HG02588 (cell line): Measurements from ENCODE around the gene TRIM17.

ENCODE experiments used
- ATAC-seq: cut with Tn5 transposase; IDR thresholded peaks from one replicate; pipeline ENCODE4 v1.9.1; 2021; ENCODE audit warnings: mild to moderate bottlenecking, moderate library complexity; ENCODE audit not compliant: unreplicated experiment

TRIM17 gene

DNA sequence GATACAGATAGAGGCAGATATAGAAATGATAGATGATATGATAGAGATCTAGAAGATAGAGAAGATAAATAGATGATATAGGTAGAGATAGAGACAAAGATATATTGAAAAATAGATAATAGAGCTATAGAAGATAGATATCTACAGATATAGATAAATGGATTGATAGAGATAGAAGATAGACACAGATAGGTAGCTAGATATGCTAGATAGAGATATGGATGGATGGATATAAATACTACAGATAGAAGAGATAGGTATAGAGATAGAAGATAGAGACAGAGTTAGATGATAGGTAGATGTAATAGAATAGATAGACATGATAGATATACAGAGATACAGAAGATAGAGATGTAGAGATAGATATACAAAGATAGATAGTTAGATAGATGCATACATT is 31.4 kb downstream of the TRIM17 start:
- ATAC-seq, result no peak

DNA sequence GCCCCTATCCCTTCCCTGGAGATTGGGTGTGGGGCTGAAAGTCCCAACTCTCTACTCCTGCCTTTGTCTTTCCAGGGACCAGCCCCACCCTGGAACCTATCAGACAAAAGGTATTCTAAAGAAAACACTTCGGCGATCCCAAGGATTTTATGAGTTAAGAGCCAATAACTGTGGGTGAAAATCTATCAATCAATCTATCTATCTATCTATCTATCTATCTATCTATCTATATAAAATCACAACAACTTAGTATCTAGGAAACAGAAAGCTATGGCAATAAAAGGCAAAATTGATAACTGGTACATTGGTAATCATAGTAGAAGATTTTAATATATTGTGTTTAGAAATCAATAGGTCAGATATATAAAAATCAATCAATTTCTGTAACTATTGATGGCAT is 32.9 kb downstream of the TRIM17 start:
- ATAC-seq, result no peak

DNA sequence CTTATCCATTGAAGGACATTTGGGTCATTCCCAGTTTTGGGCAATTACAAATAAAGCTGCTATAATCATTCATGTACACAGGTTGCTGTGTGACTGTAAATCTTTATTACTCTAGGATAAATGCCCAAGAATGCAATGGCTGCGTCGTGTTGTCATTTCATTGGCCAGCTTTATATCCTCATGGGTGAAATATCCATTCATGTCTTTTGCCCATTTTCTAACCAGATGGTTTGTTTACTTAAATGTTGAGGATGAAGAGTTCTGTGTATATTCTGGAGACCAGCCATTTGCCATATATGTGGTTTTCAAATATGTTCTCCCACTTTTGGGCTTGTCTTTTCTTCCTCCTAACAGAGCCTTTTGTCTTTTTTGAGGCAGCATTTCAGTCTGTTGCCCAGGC is 35.3 kb downstream of the TRIM17 start:
- ATAC-seq, result no peak

DNA sequence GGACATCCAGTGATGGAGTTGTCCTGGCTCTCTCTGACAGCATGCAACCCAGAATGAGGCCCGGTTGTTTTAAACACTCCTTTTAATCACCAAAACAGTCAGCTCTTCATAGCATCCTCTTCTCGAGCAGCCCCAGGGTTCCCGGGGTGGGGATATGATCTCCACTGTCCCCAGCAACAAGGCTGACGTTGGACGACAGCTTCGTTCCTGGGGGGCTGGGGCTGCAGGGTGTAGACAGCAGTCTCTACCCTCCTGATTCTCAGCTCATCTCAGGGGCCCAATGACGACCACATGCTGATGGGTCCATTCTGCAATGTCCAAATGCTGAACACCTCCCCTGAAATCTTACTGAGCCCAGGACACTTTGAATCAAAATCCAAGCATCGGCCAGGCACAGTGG is 37.0 kb downstream of the TRIM17 start:
- no peak for ATAC-seq

DNA sequence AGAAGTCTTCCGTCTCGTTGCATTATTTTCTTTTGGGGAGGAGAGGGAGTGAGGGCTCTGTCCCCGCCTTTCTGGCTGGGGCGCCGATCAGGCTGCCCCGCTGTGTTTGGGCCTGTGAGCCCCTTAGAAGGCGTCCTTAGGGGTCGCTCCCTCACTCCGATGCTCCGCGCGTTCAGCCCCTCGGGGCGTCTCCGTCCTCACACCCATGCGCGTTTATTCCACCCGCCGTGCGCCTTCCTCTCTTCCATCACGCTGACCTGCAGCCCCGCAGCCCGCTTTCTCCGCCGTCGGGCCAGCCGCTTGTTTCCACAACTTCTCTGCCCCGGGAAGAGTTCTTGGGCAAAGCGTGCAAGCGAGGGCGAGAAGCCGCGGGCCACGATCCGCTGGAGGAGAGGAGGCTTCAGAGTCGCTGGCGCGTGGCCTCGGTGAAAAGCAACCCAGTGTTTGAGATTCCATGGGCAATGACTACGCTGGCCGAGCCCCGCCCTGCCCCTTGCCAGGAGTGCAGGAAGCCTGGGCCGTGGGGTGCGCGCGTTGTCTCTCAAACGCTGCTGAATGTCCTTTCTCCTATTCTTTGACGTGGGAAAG is 37.7 kb downstream of the TRIM17 start:
- no peak for ATAC-seq

DNA sequence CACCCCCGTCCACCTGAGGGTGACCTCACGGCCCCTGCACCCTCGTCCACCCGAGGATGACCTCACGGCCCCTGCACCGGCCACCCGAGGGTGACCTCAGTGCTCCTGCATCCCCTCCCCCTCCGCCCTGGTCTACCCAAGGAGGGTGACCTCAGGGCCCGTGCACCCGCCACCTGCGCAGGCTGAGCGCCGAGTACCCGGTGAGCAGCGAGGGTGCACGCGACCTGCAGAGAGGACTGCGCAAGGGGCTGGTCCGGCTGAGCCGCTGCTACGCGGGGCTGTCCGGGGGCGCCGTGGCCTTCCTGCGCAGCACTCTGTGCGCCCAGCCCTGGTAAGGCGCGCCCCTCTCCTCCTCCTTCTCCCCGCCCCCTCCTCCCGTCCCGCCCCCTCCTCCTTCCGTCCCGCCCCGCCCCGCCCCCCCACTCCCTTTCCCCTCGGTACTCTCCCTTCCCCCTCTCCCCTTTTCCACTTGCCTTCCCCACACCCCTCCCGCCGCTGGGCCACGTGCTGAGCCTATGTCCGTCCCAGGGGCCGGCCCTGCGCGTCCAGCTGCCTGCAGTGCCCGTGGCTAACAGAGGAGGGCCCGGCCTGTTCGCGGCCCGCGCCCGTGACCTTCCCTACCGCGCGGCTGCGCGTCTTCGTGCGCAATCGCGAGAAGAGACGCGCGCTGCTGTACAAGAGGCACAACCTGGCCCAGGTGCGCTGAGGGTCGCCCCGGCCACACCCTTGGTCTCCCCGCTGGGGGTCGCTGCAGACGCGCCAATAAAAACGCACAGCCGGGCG is 38.4 kb downstream of the TRIM17 start:
- no peak for ATAC-seq

DNA sequence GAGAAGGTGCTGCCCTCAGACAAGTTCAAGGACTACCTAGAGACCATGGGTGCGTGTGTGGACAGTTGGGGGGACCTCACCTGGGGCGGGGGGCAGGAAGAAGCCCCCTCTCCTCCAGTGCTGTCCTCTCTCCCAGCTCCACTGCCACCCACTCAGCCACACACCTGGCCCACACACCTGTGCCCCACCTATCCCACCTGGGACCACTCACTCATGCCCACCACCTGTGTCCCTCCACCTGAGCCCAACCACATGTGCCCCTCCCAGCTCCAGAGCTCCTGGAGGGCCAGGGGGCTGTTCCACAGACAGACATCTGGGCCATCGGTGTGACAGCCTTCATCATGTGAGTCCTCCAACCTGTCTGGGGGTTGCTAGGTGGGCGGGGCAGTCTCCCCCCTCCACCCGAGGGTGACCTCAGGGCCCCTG is 39.0 kb downstream of the TRIM17 start:
- no peak for ATAC-seq

DNA sequence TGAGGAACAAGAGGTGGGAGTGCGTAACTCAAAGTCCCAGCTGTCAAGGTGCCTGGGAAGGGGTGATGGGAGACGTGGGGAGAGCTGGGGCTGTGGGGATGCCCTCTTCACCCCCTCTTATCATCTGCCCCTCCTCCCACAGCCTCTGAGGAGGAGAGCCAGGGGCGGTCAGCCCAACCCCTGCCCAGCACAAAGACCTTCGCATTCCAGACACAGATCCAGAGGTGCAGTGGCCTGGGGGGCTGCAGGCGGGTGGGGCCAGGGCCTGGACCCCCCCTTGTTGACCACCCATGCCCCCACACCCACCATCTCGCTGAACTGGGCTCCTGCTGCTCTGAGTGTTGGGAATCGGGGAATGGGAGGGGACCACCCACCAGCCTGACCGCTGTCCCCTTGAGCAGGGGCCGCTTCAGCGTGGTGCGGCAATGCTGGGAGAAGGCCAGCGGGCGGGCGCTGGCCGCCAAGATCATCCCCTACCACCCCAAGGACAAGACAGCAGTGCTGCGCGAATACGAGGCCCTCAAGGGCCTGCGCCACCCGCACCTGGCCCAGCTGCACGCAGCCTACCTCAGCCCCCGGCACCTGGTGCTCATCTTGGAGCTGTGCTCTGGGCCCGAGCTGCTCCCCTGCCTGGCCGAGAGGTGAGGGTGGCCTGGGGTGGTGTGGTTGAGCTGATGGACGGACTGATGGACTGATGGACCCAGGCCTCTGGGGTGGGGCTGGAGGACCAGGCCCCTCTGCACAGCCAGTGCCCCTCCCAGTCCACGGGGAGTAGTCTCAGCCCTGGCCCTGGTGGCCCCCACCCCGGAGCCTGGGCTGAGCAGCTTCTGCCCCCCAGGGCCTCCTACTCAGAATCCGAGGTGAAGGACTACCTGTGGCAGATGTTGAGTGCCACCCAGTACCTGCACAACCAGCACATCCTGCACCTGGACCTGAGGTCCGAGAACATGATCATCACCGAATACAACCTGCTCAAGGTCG is 39.7 kb downstream of the TRIM17 start:
- no peak for ATAC-seq

DNA sequence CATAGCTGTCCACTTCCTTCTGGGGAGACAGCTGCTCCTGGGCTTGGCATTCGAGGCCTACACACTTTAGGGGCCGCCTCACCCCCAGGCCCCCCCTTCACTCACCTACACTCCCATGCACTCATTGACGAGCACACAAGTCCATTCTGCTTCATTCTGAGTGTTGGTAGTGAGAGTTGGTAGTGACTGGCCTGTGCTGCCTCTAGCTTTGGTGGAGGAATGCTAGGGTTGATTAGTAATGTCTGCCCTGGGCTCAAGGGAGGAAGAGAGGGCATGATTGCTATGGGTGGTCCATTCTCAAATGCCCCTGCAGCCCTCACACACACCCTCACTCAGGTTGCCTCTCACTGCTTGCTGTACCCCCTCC is 40.4 kb downstream of the TRIM17 start:
- no peak for ATAC-seq

DNA sequence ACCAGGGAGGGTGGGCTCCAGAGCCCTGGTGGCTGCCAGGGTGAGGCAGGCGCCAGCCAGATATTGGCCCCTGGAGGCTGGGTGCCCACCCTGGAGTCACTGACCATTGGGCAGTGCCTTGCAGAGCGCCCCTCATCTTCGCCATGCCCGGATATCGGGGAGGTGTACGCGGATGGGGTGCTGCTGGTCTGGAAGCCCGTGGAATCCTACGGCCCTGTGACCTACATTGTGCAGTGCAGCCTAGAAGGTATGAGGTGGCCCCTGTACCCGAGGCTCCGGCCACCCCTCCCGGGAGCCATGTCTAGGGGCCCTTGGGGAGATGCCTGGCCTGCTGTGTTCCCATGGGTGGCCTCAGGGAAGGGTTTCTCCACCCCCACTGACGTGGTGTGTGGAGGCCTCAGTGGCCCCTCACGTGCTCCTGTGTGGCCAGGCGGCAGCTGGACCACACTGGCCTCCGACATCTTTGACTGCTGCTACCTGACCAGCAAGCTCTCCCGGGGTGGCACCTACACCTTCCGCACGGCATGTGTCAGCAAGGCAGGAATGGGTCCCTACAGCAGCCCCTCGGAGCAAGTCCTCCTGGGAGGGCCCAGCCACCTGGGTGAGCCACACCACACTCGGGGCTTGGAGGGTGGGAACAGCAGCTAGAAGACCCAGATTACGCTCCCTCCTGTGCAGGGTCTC is 40.9 kb downstream of the TRIM17 start:
- no peak for ATAC-seq

DNA sequence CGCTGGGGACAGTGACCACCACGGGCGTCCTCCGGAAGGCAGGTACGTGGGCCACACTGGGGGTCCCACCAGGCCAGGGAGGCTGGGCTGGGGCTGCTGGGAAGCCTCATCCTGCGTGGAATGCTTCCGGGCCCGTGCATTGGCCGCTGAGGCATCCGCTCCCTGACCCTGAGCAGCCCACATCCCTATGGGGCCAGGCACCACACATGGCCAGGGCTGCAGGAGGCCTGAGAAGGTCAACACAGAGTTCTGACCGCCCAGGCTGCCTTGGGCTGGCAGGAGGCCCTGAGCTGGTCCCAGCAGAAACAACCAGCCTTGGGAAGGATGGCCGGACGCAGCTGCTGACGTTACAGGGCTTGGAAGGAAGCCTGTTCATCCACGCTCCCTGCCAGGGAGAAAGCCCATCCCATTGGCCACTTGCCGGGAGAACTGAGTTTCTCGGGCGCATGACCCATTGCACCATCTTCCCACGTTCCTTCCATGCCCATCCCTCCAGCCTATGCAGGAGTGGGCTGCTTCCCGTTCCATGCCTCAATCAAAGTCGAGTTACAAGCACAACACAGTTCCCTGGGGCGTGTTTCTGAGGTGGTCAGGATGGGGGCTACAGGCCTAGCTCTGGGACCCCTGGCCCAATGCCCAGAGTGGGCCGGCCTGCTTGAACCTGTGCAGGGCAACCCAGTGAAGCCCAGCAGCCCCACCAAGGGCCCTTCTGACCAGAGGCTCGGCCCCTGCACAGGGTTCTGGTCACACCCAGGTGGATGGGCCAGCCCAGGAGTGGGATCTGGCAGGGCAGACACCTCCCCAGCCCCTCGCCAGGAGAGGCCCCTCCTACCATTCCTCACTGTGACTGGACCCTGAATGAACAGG is 41.7 kb downstream of the TRIM17 start:
- ATAC-seq, result no peak

DNA sequence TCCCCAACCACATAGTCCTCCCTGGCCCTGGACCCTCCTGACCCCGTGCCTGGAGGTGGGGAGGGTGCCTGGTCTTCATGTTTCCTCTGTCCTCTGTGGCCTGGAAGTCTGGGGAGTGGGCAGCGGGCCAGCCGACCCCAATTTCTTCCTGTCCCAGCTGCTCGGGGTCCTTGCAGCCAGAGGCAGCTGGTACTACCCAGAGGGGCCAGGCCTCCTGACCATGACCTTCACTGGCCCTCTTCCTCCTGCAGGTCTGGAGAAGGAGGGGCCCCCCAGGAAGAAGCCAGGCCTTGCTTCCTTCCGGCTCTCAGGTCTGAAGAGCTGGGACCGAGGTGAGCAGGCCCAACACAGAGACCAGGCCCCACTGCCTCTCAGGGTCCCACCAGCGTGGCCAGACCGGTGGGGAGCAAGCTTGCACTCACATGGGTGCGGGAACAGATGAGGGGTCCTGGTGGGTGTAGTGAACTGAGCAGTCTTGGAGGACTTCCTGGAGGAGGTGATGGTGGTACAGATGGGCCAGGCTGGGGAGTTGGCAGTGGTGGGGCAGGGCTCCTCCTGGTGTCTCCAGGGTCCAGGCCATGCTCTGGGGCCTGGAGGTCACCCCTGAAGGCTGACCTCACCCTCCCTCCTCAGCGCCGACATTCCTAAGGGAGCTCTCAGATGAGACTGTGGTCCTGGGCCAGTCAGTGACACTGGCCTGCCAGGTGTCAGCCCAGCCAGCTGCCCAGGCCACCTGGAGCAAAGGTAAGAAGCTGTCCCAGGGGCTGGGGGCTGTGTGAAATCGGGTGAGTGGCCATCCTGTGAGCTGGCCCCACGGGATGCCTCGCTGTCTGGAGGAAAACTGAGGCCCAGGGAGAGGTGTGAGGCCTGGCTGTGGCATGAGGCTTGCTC is 42.7 kb downstream of the TRIM17 start:
- ATAC-seq, result no peak

DNA sequence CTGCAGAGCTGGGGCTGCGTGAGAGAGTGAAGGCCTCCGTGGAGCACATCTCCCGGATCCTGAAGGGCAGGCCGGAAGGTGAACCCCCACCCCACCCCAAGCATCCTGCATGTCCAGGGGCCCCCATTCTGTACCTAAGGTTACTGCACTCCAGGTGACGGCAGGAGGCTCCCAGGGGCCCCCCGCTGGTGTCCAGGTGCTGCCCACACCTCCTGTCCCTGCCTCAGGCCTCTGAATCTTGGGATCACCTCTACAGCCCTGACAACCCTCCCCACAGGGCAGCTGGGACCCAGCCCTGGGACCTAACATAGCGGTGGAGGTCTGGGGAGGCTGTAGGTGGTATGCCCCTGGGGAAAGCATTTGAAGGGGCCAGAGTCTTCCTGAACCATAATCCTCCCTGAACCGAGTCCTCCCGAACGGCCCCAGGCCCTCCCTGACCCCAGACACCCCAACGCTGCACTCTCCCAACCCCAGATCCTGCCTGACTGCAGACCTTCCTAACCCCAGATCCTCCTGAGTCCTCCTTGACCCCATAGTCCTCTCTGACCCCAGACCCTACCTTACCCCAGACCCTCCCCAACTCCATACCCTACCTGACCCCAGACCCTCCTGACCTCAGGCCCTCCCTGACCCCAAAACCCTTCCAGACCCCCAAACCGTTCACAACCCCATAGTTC is 43.5 kb downstream of the TRIM17 start:
- ATAC-seq, result no peak

DNA sequence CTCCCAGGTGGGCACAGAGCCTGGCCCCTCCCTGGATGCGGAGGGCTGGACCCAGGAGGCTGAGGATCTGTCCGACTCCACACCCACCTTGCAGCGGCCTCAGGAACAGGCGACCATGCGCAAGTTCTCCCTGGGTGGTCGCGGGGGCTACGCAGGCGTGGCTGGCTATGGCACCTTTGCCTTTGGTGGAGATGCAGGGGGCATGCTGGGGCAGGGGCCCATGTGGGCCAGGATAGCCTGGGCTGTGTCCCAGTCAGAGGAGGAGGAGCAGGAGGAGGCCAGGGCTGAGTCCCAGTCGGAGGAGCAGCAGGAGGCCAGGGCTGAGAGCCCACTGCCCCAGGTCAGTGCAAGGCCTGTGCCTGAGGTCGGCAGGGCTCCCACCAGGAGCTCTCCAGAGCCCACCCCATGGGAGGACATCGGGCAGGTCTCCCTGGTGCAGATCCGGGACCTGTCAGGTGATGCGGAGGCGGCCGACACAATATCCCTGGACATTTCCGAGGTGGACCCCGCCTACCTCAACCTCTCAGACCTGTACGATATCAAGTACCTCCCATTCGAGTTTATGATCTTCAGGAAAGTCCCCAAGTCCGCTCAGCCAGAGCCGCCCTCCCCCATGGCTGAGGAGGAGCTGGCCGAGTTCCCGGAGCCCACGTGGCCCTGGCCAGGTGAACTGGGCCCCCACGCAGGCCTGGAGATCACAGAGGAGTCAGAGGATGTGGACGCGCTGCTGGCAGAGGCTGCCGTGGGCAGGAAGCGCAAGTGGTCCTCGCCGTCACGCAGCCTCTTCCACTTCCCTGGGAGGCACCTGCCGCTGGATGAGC is 44.3 kb downstream of the TRIM17 start:
- ATAC-seq, result no peak

DNA sequence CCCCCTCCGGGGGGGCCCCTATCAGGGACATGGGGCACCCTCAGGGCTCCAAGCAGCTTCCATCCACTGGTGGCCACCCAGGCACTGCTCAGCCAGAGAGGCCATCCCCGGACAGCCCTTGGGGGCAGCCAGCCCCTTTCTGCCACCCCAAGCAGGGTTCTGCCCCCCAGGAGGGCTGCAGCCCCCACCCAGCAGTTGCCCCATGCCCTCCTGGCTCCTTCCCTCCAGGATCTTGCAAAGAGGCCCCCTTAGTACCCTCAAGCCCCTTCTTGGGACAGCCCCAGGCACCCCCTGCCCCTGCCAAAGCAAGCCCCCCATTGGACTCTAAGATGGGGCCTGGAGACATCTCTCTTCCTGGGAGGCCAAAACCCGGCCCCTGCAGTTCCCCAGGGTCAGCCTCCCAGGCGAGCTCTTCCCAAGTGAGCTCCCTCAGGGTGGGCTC is 44.9 kb downstream of the TRIM17 start:
- no peak for ATAC-seq

DNA sequence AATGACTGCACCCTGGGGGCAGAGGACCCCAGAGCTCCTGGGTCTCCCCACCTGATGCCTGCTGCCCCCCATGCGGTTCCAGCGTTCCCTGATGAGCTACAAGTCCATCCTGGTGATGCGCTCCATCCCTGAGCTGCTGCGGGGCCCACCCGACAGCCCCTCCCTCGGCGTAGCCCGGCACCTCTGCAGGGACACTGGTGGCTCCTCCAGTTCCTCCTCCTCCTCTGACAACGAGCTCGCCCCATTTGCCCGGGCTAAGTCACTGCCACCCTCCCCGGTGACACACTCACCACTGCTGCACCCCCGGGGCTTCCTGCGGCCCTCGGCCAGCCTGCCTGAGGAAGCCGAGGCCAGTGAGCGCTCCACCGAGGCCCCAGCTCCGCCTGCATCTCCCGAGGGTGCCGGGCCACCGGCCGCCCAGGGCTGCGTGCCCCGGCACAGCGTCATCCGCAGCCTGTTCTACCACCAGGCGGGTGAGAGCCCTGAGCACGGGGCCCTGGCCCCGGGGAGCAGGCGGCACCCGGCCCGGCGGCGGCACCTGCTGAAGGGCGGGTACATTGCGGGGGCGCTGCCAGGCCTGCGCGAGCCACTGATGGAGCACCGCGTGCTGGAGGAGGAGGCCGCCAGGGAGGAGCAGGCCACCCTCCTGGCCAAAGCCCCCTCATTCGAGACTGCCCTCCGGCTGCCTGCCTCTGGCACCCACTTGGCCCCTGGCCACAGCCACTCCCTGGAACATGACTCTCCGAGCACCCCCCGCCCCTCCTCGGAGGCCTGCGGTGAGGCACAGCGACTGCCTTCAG is 45.5 kb downstream of the TRIM17 start:
- ATAC-seq, result no peak

DNA sequence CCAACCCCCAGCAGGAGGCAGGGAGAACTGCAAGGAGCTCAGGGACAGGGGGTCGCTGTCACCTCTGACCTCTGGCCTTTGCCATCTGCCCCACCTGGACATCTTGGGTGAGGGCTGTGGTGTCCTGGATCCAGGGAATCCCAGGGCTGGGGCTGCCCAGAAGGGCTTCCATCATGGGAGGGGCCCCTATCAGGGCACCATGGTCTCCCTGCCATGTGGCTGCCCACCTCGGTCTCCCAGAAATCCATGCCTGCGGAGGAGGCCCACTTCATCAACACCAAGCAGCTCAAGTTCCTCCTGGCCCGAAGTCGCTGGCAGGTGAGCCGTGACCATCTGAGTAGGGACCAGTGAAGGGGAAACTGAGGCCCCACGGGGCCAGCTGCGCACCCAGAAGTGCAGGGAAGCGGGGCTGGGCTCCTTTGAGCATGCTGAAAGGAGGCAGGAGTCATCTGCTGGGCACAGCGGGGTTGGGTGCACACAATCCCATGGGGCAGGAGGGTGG is 46.2 kb downstream of the TRIM17 start:
- ATAC-seq, result no peak
